CD8-positive, alpha-beta memory T cell (primary cell): ENCODE measurements around the gene CCDC91. TPM values are rescaled to one million over a fixed set of nuclear protein-coding genes. Genes with fewer than 3 reads are reported as not detected.
"Not testable (repeated sequence)": the region's sequence is repeated elsewhere in the genome, so short reads cannot be mapped to it uniquely, and the experiment has no call there.

Experiments
- CTCF ChIA-PET: fragments of 350-600 bp; sonication (Branson Sonifier 250); formaldehyde crosslinking; loops from one replicate; lab custom pipeline; 2021; ENCODE audit warnings: antibody characterized with exemption; lab: Charles Lee
- POLR2A ChIA-PET: fragments of 350-600 bp; sonication (Branson Sonifier 250); formaldehyde crosslinking; loops from one replicate; lab custom pipeline; 2021; ENCODE audit warnings: antibody characterized with exemption; lab: Charles Lee
- DNase-seq, 5 donors: peaks; one replicate each; pipeline versions ENCODE4 v3.0.0 to v3.0.0-alpha.2; 2020 to 2022; ENCODE audit warnings: mixed read lengths in 1 of 5
- H3K27ac ChIP-seq: one replicate; pipeline ENCODE4 v1.7.0; 2013; ENCODE audit warnings: low read depth, mild to moderate bottlenecking, low read length, moderate library complexity
- H3K27me3 ChIP-seq: 2 replicates; pipeline ENCODE4 v1.7.0; 2013; ENCODE audit warnings: low read length, mild to moderate bottlenecking; ENCODE audit not compliant: insufficient read depth, poor library complexity, severe bottlenecking
- H3K36me3 ChIP-seq: 2 replicates; pipeline ENCODE4 v1.7.0; 2013; ENCODE audit warnings: mild to moderate bottlenecking, low read length, moderate library complexity; ENCODE audit not compliant: insufficient read depth
- H3K4me1 ChIP-seq: 2 replicates; pipeline ENCODE4 v1.7.0; 2013; ENCODE audit warnings: mild to moderate bottlenecking, low read length, moderate library complexity; ENCODE audit not compliant: insufficient read depth
- H3K4me3 ChIP-seq: 2 replicates; pipeline ENCODE4 v1.7.0; 2013; ENCODE audit warnings: mild to moderate bottlenecking, low read length
- H3K9me3 ChIP-seq: 2 replicates; pipeline ENCODE4 v1.7.0; 2013; ENCODE audit warnings: mild to moderate bottlenecking, low read length
- H3K27ac Mint-ChIP-seq, 8 donors: one replicate each; pipeline ENCODE4 v1.8.0; 2020 to 2021; ENCODE audit warnings: mixed read lengths in 8 of 8, mild to moderate bottlenecking in 6 of 8, inconsistent platforms in 3 of 8, moderate library complexity in 3 of 8
- H3K27me3 Mint-ChIP-seq, 2 donors: one replicate each; pipeline ENCODE4 v1.8.0; 2020 to 2021; ENCODE audit warnings: mixed read lengths in 2 of 2, mild to moderate bottlenecking in 1 of 2, moderate library complexity in 1 of 2
- H3K36me3 Mint-ChIP-seq, 3 donors: one replicate each; pipeline ENCODE4 v1.8.0; 2020 to 2021; ENCODE audit warnings: mixed read lengths in 3 of 3, inconsistent platforms in 1 of 3, mild to moderate bottlenecking in 1 of 3
- H3K4me1 Mint-ChIP-seq, 3 donors: one replicate each; pipeline ENCODE4 v1.8.0; 2020 to 2021; ENCODE audit warnings: mixed read lengths in 3 of 3, inconsistent platforms in 1 of 3, mild to moderate bottlenecking in 1 of 3
- H3K4me3 Mint-ChIP-seq, 7 donors: one replicate each; pipeline ENCODE4 v1.8.0; 2020 to 2021; ENCODE audit warnings: mixed read lengths in 7 of 7, mild to moderate bottlenecking in 6 of 7, moderate library complexity in 4 of 7, inconsistent platforms in 2 of 7
- H3K9me3 Mint-ChIP-seq, 5 donors: one replicate each; pipeline ENCODE4 v1.8.0; 2020 to 2022; ENCODE audit warnings: mixed read lengths in 5 of 5, mild to moderate bottlenecking in 3 of 5, moderate library complexity in 2 of 5, inconsistent platforms in 1 of 5
- polyA plus RNA-seq: library from polyadenylated mRNA; unstranded; fragments of 300-500 nt; fragmentation: Illumina TruSeq; gene quantifications from one replicate; pipeline ENCODE4 v1.2.3, GENCODE V29; 2021
- total RNA-seq, 2 experiments: library from RNA; stranded (reverse); gene quantifications; one replicate each; pipeline ENCODE4 v1.2.3, GENCODE V29; 2021

CCDC91 gene
- total and polyA plus RNA-seq, 3 experiments from 2014 or later, result 20.3 to 64.1 (median 23.2) TPM

- H3K36me3 Mint-ChIP-seq, result peaks cover 17 to 47% (median 44%) of the 10 kb centered on the region in 3 donors
- no peak overlapping the region for H3K27ac Mint-ChIP-seq
- ChIA-PET CTCF (no interaction called here), POLR2A (no interaction called here)
- H3K4me1 Mint-ChIP-seq, result peaks cover 12 to 15% (median 14%) of the 10 kb centered on the region in 3 donors
- no peaks in the 10 kb centered on the region for H3K4me1 ChIP-seq
- no peaks in the 10 kb centered on the region for H3K9me3 ChIP-seq
- H3K9me3 Mint-ChIP-seq, result peaks cover 0 to 4% (median 1%) of the 10 kb centered on the region in 5 donors
- no peak overlapping the region for H3K4me3 Mint-ChIP-seq
- H3K36me3 ChIP-seq, result no peaks in the 10 kb centered on the region
- no peaks in the 10 kb centered on the region for H3K27me3 Mint-ChIP-seq
- H3K27ac ChIP-seq, result no peak overlapping the region
- no peak overlapping the region for H3K4me3 ChIP-seq
- H3K27me3 ChIP-seq, result no peaks in the 10 kb centered on the region
- no peak for DNase-seq
These were observed 188.5 kb downstream of the CCDC91 start for GRCh38 chr12:28378736-28379135.

GRCh38 chr12:28379779-28380178, 189.5 kb downstream of the CCDC91 start:
- CTCF ChIA-PET, POLR2A ChIA-PET: not testable (repeated sequence)

GRCh38 chr12:28383368-28383767, 193.1 kb downstream of the CCDC91 start:
- H3K9me3 ChIP-seq, result no peaks in the 10 kb centered on the region
- H3K27me3 Mint-ChIP-seq, result no peaks in the 10 kb centered on the region
- H3K27ac ChIP-seq, result no peak overlapping the region
- peaks cover 0 to 5% (median 0%) of the 10 kb centered on the region in 3 donors for H3K4me1 Mint-ChIP-seq
- POLR2A ChIA-PET, result no interaction called here
- CTCF ChIA-PET, result no interaction called here
- peaks cover 21 to 46% (median 44%) of the 10 kb centered on the region in 3 donors for H3K36me3 Mint-ChIP-seq
- peaks cover 0 to 2% (median 1%) of the 10 kb centered on the region in 5 donors for H3K9me3 Mint-ChIP-seq
- no peaks in the 10 kb centered on the region for H3K36me3 ChIP-seq
- no peak overlapping the region for H3K27ac Mint-ChIP-seq
- H3K4me3 ChIP-seq, result no peak overlapping the region
- no peak for DNase-seq
- H3K27me3 ChIP-seq, result no peaks in the 10 kb centered on the region
- H3K4me3 Mint-ChIP-seq, result no peak overlapping the region
- H3K4me1 ChIP-seq, result no peaks in the 10 kb centered on the region

More at GRCh38 chr12:28379779-28380178, 189.5 kb downstream of the CCDC91 start:
- not testable (repeated sequence) for DNase-seq, H3K27ac Mint-ChIP-seq, H3K9me3 Mint-ChIP-seq, H3K4me1 ChIP-seq, H3K27me3 ChIP-seq, H3K36me3 ChIP-seq, H3K27ac ChIP-seq, H3K9me3 ChIP-seq, H3K4me3 ChIP-seq, H3K4me3 Mint-ChIP-seq, H3K27me3 Mint-ChIP-seq
- H3K36me3 Mint-ChIP-seq, result peaks cover 13 to 41% (median 41%) of the 10 kb centered on the region in 3 donors
- H3K4me1 Mint-ChIP-seq, result peaks cover 9 to 15% (median 14%) of the 10 kb centered on the region in 3 donors

- H3K36me3 ChIP-seq, result no peaks in the 10 kb centered on the region
- Mint-ChIP-seq H3K4me3 (no peak overlapping the region), H3K27ac (no peak overlapping the region), H3K4me1 (peaks cover 0 to 3% (median 0%) of the 10 kb centered on the region in 3 donors), H3K9me3 (peaks cover 0 to 2% (median 0%) of the 10 kb centered on the region in 5 donors), H3K27me3 (no peaks in the 10 kb centered on the region), H3K36me3 (peaks cover 23 to 58% (median 40%) of the 10 kb centered on the region in 3 donors)
- no peaks in the 10 kb centered on the region for H3K27me3 ChIP-seq
- CTCF ChIA-PET, result no interaction called here
- POLR2A ChIA-PET, result no interaction called here
- no peak overlapping the region for H3K4me3 ChIP-seq
- no peaks in the 10 kb centered on the region for H3K4me1 ChIP-seq
- H3K27ac ChIP-seq, result no peak overlapping the region
- H3K9me3 ChIP-seq, result no peaks in the 10 kb centered on the region
- DNase-seq, result no peak
These were observed 198.6 kb downstream of the CCDC91 start for GRCh38 chr12:28388879-28389278.

- Mint-ChIP-seq H3K27me3 (no peaks in the 10 kb centered on the region), H3K4me1 (peaks cover 0 to 3% (median 0%) of the 10 kb centered on the region in 3 donors), H3K9me3 (peaks cover 0 to 2% (median 0%) of the 10 kb centered on the region in 5 donors), H3K4me3 (no peak overlapping the region), H3K36me3 (peaks cover 26 to 67% (median 50%) of the 10 kb centered on the region in 3 donors), H3K27ac (no peak overlapping the region)
- Histone ChIP-seq H3K27me3 (no peaks in the 10 kb centered on the region), H3K9me3 (no peaks in the 10 kb centered on the region), H3K4me1 (no peaks in the 10 kb centered on the region), H3K27ac (no peak overlapping the region), H3K36me3 (no peaks in the 10 kb centered on the region), H3K4me3 (no peak overlapping the region)
- CTCF ChIA-PET, result no interaction called here
- DNase-seq, result no peak
- POLR2A ChIA-PET, result no interaction called here
These were observed 199.9 kb downstream of the CCDC91 start for GRCh38 chr12:28390206-28390605.

GRCh38 chr12:28390761-28391385, 200.6 kb downstream of the CCDC91 start:
- H3K36me3 ChIP-seq, result no peaks in the 10 kb centered on the region
- ChIA-PET CTCF (no interaction called here), POLR2A (no interaction called here)
- H3K27ac ChIP-seq, result no peak overlapping the region
- H3K27ac Mint-ChIP-seq, result no peak overlapping the region
- no peak overlapping the region for H3K4me3 ChIP-seq
- peaks cover 27 to 69% (median 52%) of the 10 kb centered on the region in 3 donors for H3K36me3 Mint-ChIP-seq
- peaks cover 0 to 2% (median 0%) of the 10 kb centered on the region in 5 donors for H3K9me3 Mint-ChIP-seq
- DNase-seq, result no peak
- no peaks in the 10 kb centered on the region for H3K9me3 ChIP-seq
- H3K27me3 ChIP-seq, result no peaks in the 10 kb centered on the region
- no peak overlapping the region for H3K4me3 Mint-ChIP-seq
- no peaks in the 10 kb centered on the region for H3K27me3 Mint-ChIP-seq
- H3K4me1 Mint-ChIP-seq, result peaks cover 0 to 3% (median 0%) of the 10 kb centered on the region in 3 donors
- no peaks in the 10 kb centered on the region for H3K4me1 ChIP-seq

- H3K27ac ChIP-seq, result no peak overlapping the region
- no peaks in the 10 kb centered on the region for H3K9me3 ChIP-seq
- DNase-seq, result no peak
- no peak overlapping the region for H3K4me3 ChIP-seq
- H3K27me3 Mint-ChIP-seq, result no peaks in the 10 kb centered on the region
- H3K27ac Mint-ChIP-seq, result no peak overlapping the region
- H3K36me3 ChIP-seq, result no peaks in the 10 kb centered on the region
- peaks cover 29 to 57% (median 56%) of the 10 kb centered on the region in 3 donors for H3K36me3 Mint-ChIP-seq
- peaks cover 0 to 3% (median 0%) of the 10 kb centered on the region in 5 donors for H3K9me3 Mint-ChIP-seq
- peaks cover 0 to 11% (median 5%) of the 10 kb centered on the region in 3 donors for H3K4me1 Mint-ChIP-seq
- ChIA-PET POLR2A (no interaction called here), CTCF (no interaction called here)
- H3K4me1 ChIP-seq, result no peaks in the 10 kb centered on the region
- H3K4me3 Mint-ChIP-seq, result no peak overlapping the region
- no peaks in the 10 kb centered on the region for H3K27me3 ChIP-seq
These were observed 219.6 kb downstream of the CCDC91 start for GRCh38 chr12:28409892-28410291.

- DNase-seq, result no peak
- no peak overlapping the region for H3K4me3 Mint-ChIP-seq
- H3K4me3 ChIP-seq, result no peak overlapping the region
These were observed 223.3 kb downstream of the CCDC91 start for GRCh38 chr12:28413460-28414109.

More at GRCh38 chr12:28413460-28414109, 223.3 kb downstream of the CCDC91 start:
- no peaks in the 10 kb centered on the region for H3K27me3 Mint-ChIP-seq
- Histone ChIP-seq H3K27ac (no peak overlapping the region), H3K36me3 (no peaks in the 10 kb centered on the region), H3K9me3 (no peaks in the 10 kb centered on the region), H3K27me3 (no peaks in the 10 kb centered on the region), H3K4me1 (no peaks in the 10 kb centered on the region)
- H3K27ac Mint-ChIP-seq, result no peak overlapping the region
- H3K4me1 Mint-ChIP-seq, result peaks cover 0 to 5% (median 3%) of the 10 kb centered on the region in 3 donors
- H3K9me3 Mint-ChIP-seq, result no peaks in the 10 kb centered on the region
- CTCF ChIA-PET, result no interaction called here
- POLR2A ChIA-PET, result no interaction called here
- H3K36me3 Mint-ChIP-seq, result peaks cover 12 to 42% (median 24%) of the 10 kb centered on the region in 3 donors
